Mucosa of descending colon (tissue), 3 donors: ENCODE measurements around the gene CHD5. TPM values are rescaled to one million over a fixed set of nuclear protein-coding genes. Genes with fewer than 3 reads are reported as not detected.
A peak's percentile ranks its signal among the peaks of the same experiment; 100 is the strongest.
"Not testable (repeated sequence)": the region's sequence is repeated elsewhere in the genome, so short reads cannot be mapped to it uniquely, and the experiment has no call there.

Source experiments
- ATAC-seq: fragments of 200-7000 bp; cut with Tn5 transposase; one replicate; pipeline ENCODE4 v1.9.1; 2020; ENCODE audit warnings: mild to moderate bottlenecking, moderate library complexity
- DNase-seq, 3 donors: peaks; one replicate each; pipeline ENCODE4 v3.0.0-alpha.2; 2020
- H3K36me3 ChIP-seq: fragments of 200-600 bp; one replicate; pipeline ENCODE4 v1.8.0; 2021; ENCODE audit warnings: low read depth, mild to moderate bottlenecking
- H3K4me1 ChIP-seq: fragments of 200-600 bp; one replicate; pipeline ENCODE4 v1.8.0; 2021; ENCODE audit warnings: low read depth, mild to moderate bottlenecking
- H3K4me3 ChIP-seq: fragments of 200-600 bp; one replicate; pipeline ENCODE4 v1.8.0; 2021; ENCODE audit warnings: mild to moderate bottlenecking
- H3K9me3 ChIP-seq: fragments of 200-600 bp; one replicate; pipeline ENCODE4 v1.8.0; 2021; ENCODE audit warnings: mild to moderate bottlenecking
- intact Hi-C, 2 donors: fragments of 100-400 bp; cut with DNase I in 1 of 2; cut with micrococcal nuclease in 1 of 2; formaldehyde crosslinking; loops; one replicate each; pipeline versions ENCODE4 v1.11.0 to v1.11.1; 2022; cut with DNase I, micrococcal nuclease
- total RNA-seq, 3 donors: library from RNA; stranded (reverse); fragmentation: NEBNext Ultra II Directional in 2 of 3; extraction: Animal tissue kit (Norgen Biotek cat#: 25700) in 2 of 3; gene quantifications; one replicate each; pipeline versions ENCODE4 v1.2.1 to v1.2.4, GENCODE V29; 2021 to 2023
- TF ChIP-seq, protein P1 (sequence below): fragments of 200-600 bp; IDR thresholded peaks from one replicate; pipeline ENCODE4 v1.8.0; 2022; ENCODE audit warnings: antibody characterized with exemption, mild to moderate bottlenecking
- donor health status: DM: no; HTN: no; CAD: no; lungs with moderate emphysema.
- donor health status: DM: no; HTN: no; CAD: no.
- donor health status: DM: no; HTN: yes; CAD: no.

Gene CHD5
- total RNA-seq, 3 donors from 2014 or later, result 0.17 to 2.1 (median 0.22) TPM

DNA sequence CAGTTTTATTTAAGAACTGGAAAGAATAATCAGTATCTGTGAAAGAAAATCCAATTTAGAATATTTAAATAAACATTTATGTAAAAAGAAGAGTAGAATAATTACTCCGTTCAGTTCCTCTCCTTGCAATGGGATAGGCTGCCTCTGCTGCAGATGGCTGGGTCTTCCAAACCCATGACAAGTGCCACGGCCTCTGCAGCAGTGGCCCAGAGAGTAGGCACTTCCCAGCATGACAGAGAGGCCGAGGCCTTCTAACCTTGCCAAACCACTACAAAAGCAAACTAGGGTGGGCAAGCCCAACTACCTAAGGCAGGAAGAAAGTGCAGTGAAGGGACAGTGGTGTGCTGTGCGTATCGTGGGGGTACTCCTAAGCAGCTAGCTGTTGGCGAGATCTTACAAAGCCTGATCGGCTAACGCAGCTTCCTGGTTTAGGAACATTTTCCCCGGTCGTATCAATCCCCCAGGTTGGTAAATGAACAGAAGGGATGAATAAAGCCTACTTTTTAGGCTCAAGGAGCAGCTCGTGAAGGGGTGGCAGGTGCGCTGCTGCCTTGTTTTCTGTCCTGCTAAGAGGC, 41.2 kb upstream of the CHD5 start:
- ATAC-seq, result no peak
- no peaks in the 10 kb centered on the region for H3K9me3 ChIP-seq
- no peaks in the 10 kb centered on the region for H3K4me1 ChIP-seq
- DNase-seq, result no peak
- H3K36me3 ChIP-seq, result no peaks in the 10 kb centered on the region
- TF ChIP-seq, protein P1, sequence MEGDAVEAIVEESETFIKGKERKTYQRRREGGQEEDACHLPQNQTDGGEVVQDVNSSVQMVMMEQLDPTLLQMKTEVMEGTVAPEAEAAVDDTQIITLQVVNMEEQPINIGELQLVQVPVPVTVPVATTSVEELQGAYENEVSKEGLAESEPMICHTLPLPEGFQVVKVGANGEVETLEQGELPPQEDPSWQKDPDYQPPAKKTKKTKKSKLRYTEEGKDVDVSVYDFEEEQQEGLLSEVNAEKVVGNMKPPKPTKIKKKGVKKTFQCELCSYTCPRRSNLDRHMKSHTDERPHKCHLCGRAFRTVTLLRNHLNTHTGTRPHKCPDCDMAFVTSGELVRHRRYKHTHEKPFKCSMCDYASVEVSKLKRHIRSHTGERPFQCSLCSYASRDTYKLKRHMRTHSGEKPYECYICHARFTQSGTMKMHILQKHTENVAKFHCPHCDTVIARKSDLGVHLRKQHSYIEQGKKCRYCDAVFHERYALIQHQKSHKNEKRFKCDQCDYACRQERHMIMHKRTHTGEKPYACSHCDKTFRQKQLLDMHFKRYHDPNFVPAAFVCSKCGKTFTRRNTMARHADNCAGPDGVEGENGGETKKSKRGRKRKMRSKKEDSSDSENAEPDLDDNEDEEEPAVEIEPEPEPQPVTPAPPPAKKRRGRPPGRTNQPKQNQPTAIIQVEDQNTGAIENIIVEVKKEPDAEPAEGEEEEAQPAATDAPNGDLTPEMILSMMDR, result no peak
- intact Hi-C loops, result no loop called here
- no peak overlapping the region for H3K4me3 ChIP-seq

DNA sequence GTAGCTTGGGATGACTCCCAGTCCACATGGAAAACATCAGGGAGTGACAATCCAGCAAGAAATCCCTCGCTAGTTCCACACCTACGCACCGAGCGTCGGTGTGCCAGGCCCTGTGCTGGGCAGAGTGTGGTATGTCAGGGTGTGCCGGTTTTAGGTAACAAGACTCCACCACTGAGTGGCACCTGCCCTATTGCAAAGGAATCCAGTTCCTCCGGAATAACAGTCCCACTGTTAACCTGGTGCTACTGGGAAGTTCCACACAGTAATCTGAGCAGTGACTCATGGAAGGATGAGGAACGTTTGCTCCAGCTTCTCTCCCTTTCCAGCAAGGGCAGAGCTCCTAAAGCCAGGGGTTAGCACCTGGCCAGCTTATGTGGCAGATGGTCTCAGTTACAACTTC, 40.1 kb upstream of the CHD5 start:
- TF ChIP-seq, protein P1, result no peak
- Histone ChIP-seq H3K4me3 (no peak overlapping the region), H3K4me1 (no peaks in the 10 kb centered on the region), H3K36me3 (no peaks in the 10 kb centered on the region), H3K9me3 (no peaks in the 10 kb centered on the region)
- intact Hi-C loops, result no loop called here
- no peak for DNase-seq
- peak; percentile 14 for ATAC-seq

DNA sequence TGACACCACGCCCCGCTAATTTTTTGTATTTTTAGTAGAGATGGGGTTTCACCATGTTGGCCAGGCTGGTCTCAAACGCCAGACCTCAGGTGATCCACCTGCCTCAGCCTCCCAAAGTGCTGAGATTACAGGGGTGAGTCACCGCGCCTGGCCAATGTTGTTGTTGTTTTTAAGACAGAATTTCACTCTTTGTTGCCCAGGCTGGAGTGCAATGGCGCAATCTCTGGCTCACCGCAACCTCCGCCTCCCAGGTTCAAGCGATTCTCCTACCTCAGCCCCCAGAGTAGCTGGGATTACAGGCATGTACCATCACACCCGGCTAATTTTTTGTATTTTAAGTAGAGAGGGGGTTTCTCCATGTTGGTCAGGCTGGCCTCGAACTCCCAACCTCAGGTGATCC, 39.5 kb upstream of the CHD5 start:
- intact Hi-C loops, DNase-seq, H3K4me3 ChIP-seq, H3K36me3 ChIP-seq, H3K4me1 ChIP-seq, ATAC-seq, H3K9me3 ChIP-seq: not testable (repeated sequence)

DNA sequence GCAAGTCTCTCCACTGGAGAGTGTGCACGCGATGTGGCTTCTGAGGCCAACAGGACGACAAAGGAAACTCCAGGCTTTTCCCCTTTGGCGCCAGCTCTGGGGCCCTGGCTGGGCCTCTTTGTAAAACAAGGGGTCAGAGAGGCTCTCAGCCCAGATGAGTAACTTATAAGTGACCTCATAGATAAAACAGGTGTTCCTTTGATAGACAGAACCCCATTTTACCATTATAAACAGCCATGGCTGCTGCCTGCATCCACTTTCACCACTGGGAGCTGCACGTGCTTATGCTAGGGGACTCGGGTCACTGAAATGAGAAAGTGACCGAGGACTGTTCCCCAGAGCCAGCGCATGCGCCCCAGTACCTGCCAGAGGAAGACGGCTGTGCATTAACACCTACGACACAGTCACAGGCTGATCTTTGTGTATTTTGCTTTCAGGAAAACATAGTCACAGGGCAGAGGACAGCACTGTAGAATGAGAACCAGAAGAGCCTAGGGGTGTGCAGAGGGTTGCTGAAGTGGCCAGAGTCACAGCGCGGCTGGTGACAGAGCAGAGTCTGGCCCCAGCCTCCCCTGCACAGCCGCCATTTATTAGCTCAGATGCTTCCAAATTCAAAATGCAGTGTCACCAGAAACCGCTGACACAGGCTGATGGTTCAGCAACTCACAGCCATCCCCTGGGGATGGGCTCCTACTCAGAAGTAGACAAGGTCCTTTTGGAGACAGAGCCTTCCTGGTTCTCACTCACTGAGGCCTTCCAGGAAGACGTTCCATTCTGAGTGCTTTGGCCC, 38.4 kb upstream of the CHD5 start:
- ATAC-seq (no peak), DNase-seq (no peak)
- no peak overlapping the region for H3K4me3 ChIP-seq
- no peaks in the 10 kb centered on the region for H3K9me3 ChIP-seq
- intact Hi-C loops, result no loop called here
- no peaks in the 10 kb centered on the region for H3K36me3 ChIP-seq
- TF ChIP-seq, protein P1, result no peak
- no peaks in the 10 kb centered on the region for H3K4me1 ChIP-seq

DNA sequence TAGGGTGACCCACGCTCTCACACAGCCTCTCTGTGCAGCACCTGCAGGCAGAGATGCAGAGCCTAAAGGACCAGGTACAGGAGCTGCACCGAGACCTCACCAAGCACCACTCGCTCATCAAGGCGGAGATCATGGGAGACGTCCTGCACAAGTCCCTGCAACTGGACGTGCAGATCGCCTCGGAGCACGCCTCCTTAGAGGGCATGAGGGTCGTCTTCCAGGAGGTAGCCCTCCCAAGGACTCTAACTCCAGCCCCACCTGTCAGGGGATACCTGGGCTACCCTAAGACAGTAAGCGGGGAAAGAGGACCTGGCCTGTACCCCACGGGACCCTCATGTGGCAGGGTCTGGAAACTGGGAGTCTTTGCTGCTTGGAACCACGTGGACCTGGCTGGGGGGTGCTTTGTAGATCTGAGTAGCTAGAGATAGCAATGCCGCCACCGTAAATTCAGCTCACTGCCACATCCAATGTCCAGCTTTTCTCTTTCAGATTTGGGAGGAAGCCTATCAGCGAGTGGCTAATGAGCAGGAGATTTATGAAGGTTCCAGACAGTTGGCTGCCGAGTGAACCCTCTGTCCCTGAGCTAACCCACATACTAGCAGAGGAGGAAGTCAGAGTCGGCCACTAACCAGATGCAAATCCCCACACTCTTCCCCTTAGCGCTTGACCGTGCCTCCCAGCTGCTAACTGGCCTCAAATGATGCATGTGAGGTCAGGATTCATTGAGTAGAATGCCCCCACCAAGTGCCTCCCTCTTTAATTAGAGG, 32.3 kb upstream of the CHD5 start:
- peaks cover 14% of the 10 kb centered on the region for H3K4me1 ChIP-seq
- H3K9me3 ChIP-seq, result no peaks in the 10 kb centered on the region
- intact Hi-C loops, result no loop called here
- H3K36me3 ChIP-seq, result no peaks in the 10 kb centered on the region
- H3K4me3 ChIP-seq, result no peak overlapping the region
- no peak for DNase-seq
- ATAC-seq, result no peak
- TF ChIP-seq, protein P1, result no peak

DNA sequence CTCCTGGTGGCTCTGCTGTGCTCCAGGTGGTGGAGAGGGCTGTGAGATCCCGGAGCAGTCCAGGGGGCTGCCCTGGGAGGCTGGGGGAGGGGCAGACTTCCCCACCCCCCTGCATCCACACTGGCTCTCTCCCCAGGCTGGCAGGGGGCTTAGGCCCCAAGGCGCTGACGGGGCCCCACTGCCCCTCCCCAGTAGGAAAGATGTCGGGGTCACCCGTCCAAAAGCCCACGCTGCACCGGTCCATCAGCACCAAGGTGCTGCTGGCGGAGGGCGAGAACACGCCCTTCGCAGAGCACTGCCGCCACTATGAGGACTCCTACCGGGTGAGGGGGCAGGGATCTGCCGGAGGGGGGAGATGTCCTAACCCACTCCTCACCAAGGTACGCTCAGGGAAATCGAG, 31.6 kb upstream of the CHD5 start:
- H3K36me3 ChIP-seq, result no peaks in the 10 kb centered on the region
- DNase-seq (no peak), ATAC-seq (no peak)
- TF ChIP-seq, protein P1, result no peak
- H3K4me1 ChIP-seq, result peaks cover 17% of the 10 kb centered on the region
- no peak overlapping the region for H3K4me3 ChIP-seq
- H3K9me3 ChIP-seq, result no peaks in the 10 kb centered on the region
- intact Hi-C loops, result no loop called here
